GM23248 (cell line): Measurements from ENCODE around the gene TMEM207. TPM values are rescaled to one million over a fixed set of nuclear protein-coding genes. Genes with fewer than 3 reads are reported as not detected.
A peak's percentile ranks its signal among the peaks of the same experiment; 100 is the strongest.
"Not testable (repeated sequence)": the region's sequence is repeated elsewhere in the genome, so short reads cannot be mapped to it uniquely, and the experiment has no call there.

Source experiments
- DNase-seq: peaks from one replicate; pipeline ENCODE4 v3.0.0-alpha.2; 2015
- H2AFZ ChIP-seq: fragments of 200-600 bp; sonication (generic); 2 replicates; pipeline ENCODE4 v1.6.1; 2016; ENCODE audit warnings: antibody characterized with exemption
- H3F3A ChIP-seq: fragments of 200-600 bp; sonication (generic); 2 replicates; pipeline ENCODE4 v1.6.1; 2016; ENCODE audit warnings: mild to moderate bottlenecking, antibody characterized with exemption, mixed run types; ENCODE audit not compliant: insufficient read depth
- H3K27ac ChIP-seq: fragments of 200-600 bp; sonication (generic); 2 replicates; pipeline ENCODE4 v1.5.1; 2016; ENCODE audit warnings: mild to moderate bottlenecking
- H3K27me3 ChIP-seq: fragments of 200-600 bp; sonication (generic); replicated peaks from 2 replicates; pipeline ENCODE4 v1.6.1; 2016; ENCODE audit warnings: mild to moderate bottlenecking; ENCODE audit not compliant: insufficient read depth
- H3K36me3 ChIP-seq: fragments of 200-600 bp; sonication (generic); 2 replicates; pipeline ENCODE4 v1.6.1; 2016; ENCODE audit warnings: low read depth, mild to moderate bottlenecking
- H3K4me1 ChIP-seq: fragments of 200-600 bp; sonication (generic); 2 replicates; pipeline ENCODE4 v1.6.1; 2016; ENCODE audit warnings: mild to moderate bottlenecking; ENCODE audit not compliant: insufficient read depth
- H3K4me2 ChIP-seq: fragments of 200-600 bp; sonication (generic); one replicate; pipeline ENCODE4 v1.6.1; 2016; ENCODE audit warnings: mild to moderate bottlenecking; ENCODE audit not compliant: unreplicated experiment
- H3K4me3 ChIP-seq: fragments of 200-600 bp; sonication (generic); 2 replicates; pipeline ENCODE4 v1.5.1; 2016; ENCODE audit warnings: mild to moderate bottlenecking
- H3K79me2 ChIP-seq: fragments of 200-600 bp; sonication (generic); 2 replicates; pipeline ENCODE4 v1.6.1; 2016; ENCODE audit warnings: mild to moderate bottlenecking; ENCODE audit not compliant: insufficient read depth
- H3K9ac ChIP-seq: fragments of 200-600 bp; sonication (generic); 2 replicates; pipeline ENCODE4 v1.6.1; 2016; ENCODE audit warnings: mild to moderate bottlenecking
- H3K9me2 ChIP-seq: fragments of 200-600 bp; sonication (generic); 2 replicates; pipeline ENCODE4 v1.6.1; 2016; ENCODE audit warnings: mixed run types, mild to moderate bottlenecking, moderate library complexity; ENCODE audit not compliant: insufficient read depth
- H3K9me3 ChIP-seq: fragments of 200-600 bp; sonication (generic); one replicate; pipeline ENCODE4 v1.6.1; 2017; ENCODE audit warnings: low read depth
- H4K20me1 ChIP-seq: fragments of 200-600 bp; sonication (generic); 2 replicates; pipeline ENCODE4 v1.6.0; 2016; ENCODE audit not compliant: insufficient read depth
- EZH2 ChIP-seq: fragments of 200-600 bp; sonication (generic); IDR thresholded peaks from 2 replicates; pipeline ENCODE4 v1.6.1; 2018; ENCODE audit warnings: antibody characterized with exemption, mild to moderate bottlenecking; ENCODE audit not compliant: insufficient read depth, poor library complexity, severe bottlenecking
- EZH2phosphoT487 ChIP-seq: fragments of 200-600 bp; sonication (generic); IDR thresholded peaks from 2 replicates; pipeline ENCODE4 v1.6.1; 2018; ENCODE audit warnings: antibody characterized with exemption, moderate library complexity, mild to moderate bottlenecking, low read depth; ENCODE audit not compliant: insufficient read depth
- WGBS, 2 experiments: methylation state at CpG; one replicate each; pipeline ENCODE4 v1.1.6; 2015 to 2017; ENCODE audit warnings: low lambda C conversion rate in 2 of 2, low coverage in 1 of 2; ENCODE audit errors: missing lambda C conversion rate in 2 of 2; 5-methylcytosine and 5-hydroxymethylcytosine counted together
- in situ Hi-C: fragments of 300-500 bp; cut with MboI; formaldehyde crosslinking; loops from 2 replicates; pipeline ENCODE4 v1.15.0; 2020
- polyA plus RNA-seq: library from polyadenylated mRNA; unstranded; fragments of >200 nt; fragmentation: Nextera tagmentation; extraction: Ambion mirVana; gene quantifications from 2 replicates; pipeline ENCODE4 v1.2.1, GENCODE V29; 2016
- total RNA-seq: library from RNA; depleted of rRNA; stranded (reverse); fragments of >200 nt; shearing (Covaris generic); gene quantifications from 2 replicates; pipeline ENCODE4 v1.2.3, GENCODE V29; 2014

Gene TMEM207
- total and polyA plus RNA-seq, 2 experiments from 2014 or later = not detected

DNA sequence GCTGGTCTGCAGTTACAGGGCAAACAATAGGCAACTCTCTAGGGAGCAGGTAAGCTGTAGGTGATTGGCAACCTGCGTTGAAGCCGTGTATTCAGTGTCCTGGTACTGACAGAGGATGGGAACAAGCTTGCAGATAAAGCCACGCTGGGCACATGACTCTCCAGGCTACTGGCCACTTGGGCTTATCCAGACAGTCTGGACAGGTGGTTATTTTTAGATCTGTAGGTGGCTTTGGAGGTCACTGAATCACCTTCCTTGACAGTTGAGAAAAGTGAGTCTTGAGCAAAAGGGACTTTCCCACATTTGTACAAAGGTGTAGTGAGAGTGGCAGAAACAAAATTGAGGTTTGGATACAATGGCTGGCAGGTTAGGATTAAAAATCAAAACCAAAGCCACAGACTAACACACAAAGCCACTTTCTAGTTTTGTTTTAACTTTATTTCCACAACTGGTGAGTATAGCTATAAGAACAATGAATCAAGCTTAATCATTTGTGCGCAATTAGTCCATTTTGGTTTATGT, 41.9 kb upstream of the TMEM207 start:
- Histone ChIP-seq H3K4me1 (peaks cover 16% of the 10 kb centered on the region), H3K79me2 (no peaks in the 10 kb centered on the region), H3K9me2 (no peaks in the 10 kb centered on the region), H3K9me3 (no peaks in the 10 kb centered on the region), H3K27ac (no peak overlapping the region), H3F3A (peaks cover 15% of the 10 kb centered on the region), H3K27me3 (no peaks in the 10 kb centered on the region), H3K9ac (no peak overlapping the region), H3K4me3 (no peak overlapping the region), H2AFZ (no peak overlapping the region), H4K20me1 (no peaks in the 10 kb centered on the region), H3K36me3 (no peaks in the 10 kb centered on the region), H3K4me2 (no peak overlapping the region)
- no peak for DNase-seq
- in situ Hi-C loops = no loop called here
- TF ChIP-seq EZH2phosphoT487 = no peak
- no peak for TF ChIP-seq EZH2
- 53% methylated on average over 4 of the region's 4 CpGs for WGBS, 2 experiments

- TF ChIP-seq EZH2phosphoT487 (no peak), EZH2 (no peak)
- no peak overlapping the region for H3K4me3 ChIP-seq
- H3K9me2 ChIP-seq = no peaks in the 10 kb centered on the region
- H3K4me2 ChIP-seq = no peak overlapping the region
- H4K20me1 ChIP-seq = no peaks in the 10 kb centered on the region
- in situ Hi-C loops = no loop called here
- no peaks in the 10 kb centered on the region for H3K79me2 ChIP-seq
- no peak for DNase-seq
- no peak overlapping the region for H3K9ac ChIP-seq
- H3K4me1 ChIP-seq = no peaks in the 10 kb centered on the region
- H3F3A ChIP-seq = no peaks in the 10 kb centered on the region
- no peaks in the 10 kb centered on the region for H3K36me3 ChIP-seq
- H3K27me3 ChIP-seq = no peaks in the 10 kb centered on the region
- no peaks in the 10 kb centered on the region for H3K9me3 ChIP-seq
- H3K27ac ChIP-seq = no peak overlapping the region
- H2AFZ ChIP-seq = no peak overlapping the region
- 43 to 48% methylated on average over 4 of the region's 4 CpGs for WGBS, 2 experiments
Measured at GRCh38 chr3:190486908-190487607, 37.4 kb upstream of the TMEM207 start.

GRCh38 chr3:190486533-190486864, 36.8 kb upstream of the TMEM207 start:
- Histone ChIP-seq H2AFZ (no peak overlapping the region), H3K4me3 (no peak overlapping the region), H3K9ac (no peak overlapping the region), H3K27me3 (no peaks in the 10 kb centered on the region), H3K27ac (no peak overlapping the region), H3K36me3 (no peaks in the 10 kb centered on the region), H3K9me2 (no peaks in the 10 kb centered on the region), H4K20me1 (no peaks in the 10 kb centered on the region), H3F3A (no peaks in the 10 kb centered on the region), H3K9me3 (no peaks in the 10 kb centered on the region), H3K4me2 (no peak overlapping the region), H3K4me1 (no peaks in the 10 kb centered on the region), H3K79me2 (no peaks in the 10 kb centered on the region)
- DNase-seq = no peak
- no peak for TF ChIP-seq EZH2
- no peak for TF ChIP-seq EZH2phosphoT487
- 50 to 62% methylated on average over 1 of the region's 1 CpG for WGBS, 2 experiments
- in situ Hi-C loops = no loop called here

DNA sequence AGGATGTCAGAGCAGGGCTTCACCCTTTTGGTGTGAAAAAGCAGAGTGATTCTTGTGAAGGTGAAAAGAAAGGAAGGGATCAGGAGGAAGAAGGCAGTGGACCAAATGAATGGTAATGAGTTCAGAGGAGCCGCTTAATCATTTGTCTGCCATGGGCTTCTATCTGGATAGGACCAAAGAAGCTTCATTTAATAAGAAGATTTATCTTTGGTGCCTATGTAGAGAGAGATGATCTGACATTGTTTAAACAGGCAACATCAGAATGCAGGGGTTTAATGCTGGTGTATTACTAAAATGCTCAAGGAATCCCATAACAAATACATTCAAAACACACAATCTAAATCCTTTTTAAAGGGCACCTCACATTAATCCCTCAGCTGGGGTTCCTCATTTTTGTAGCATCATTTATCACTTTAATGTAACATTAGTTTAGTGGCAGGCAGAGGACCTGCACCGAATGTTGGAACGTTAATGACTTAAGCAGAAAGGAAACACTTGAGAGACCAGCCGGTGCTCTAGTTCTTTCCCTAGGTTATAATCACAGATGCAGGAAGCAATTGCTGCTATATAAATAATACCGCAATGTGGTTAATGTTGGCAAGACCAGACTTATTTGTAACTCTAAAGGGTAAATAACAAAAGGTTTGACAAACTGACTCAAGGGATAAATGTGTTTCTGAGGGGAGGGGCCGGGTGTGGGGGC, 36.3 kb upstream of the TMEM207 start:
- H3K27me3 ChIP-seq = no peaks in the 10 kb centered on the region
- DNase-seq = no peak
- no peaks in the 10 kb centered on the region for H3K9me3 ChIP-seq
- TF ChIP-seq EZH2 (no peak), EZH2phosphoT487 (no peak)
- no peaks in the 10 kb centered on the region for H3F3A ChIP-seq
- no peaks in the 10 kb centered on the region for H3K79me2 ChIP-seq
- H3K27ac ChIP-seq = no peak overlapping the region
- in situ Hi-C loops = no loop called here
- H4K20me1 ChIP-seq = no peaks in the 10 kb centered on the region
- no peak overlapping the region for H3K4me2 ChIP-seq
- H3K36me3 ChIP-seq = no peaks in the 10 kb centered on the region
- no peaks in the 10 kb centered on the region for H3K9me2 ChIP-seq
- H2AFZ ChIP-seq = no peak overlapping the region
- WGBS, 2 experiments = 63 to 65% methylated on average over 6 of the region's 6 CpGs
- no peaks in the 10 kb centered on the region for H3K4me1 ChIP-seq
- no peak overlapping the region for H3K9ac ChIP-seq
- no peak overlapping the region for H3K4me3 ChIP-seq

- no peaks in the 10 kb centered on the region for H3F3A ChIP-seq
- H3K27me3 ChIP-seq = no peaks in the 10 kb centered on the region
- H3K36me3 ChIP-seq = no peaks in the 10 kb centered on the region
- H3K79me2 ChIP-seq = no peaks in the 10 kb centered on the region
- in situ Hi-C loops = no loop called here
- no peak overlapping the region for H3K4me2 ChIP-seq
- H3K9me2 ChIP-seq = no peaks in the 10 kb centered on the region
- no peak overlapping the region for H3K4me3 ChIP-seq
- TF ChIP-seq EZH2 = no peak
- no peak for TF ChIP-seq EZH2phosphoT487
- no peak overlapping the region for H2AFZ ChIP-seq
- WGBS, 2 experiments = 80 to 86% methylated on average over 2 of the region's 2 CpGs
- H3K9me3 ChIP-seq = no peaks in the 10 kb centered on the region
- no peak overlapping the region for H3K27ac ChIP-seq
- no peaks in the 10 kb centered on the region for H3K4me1 ChIP-seq
- H3K9ac ChIP-seq = no peak overlapping the region
- H4K20me1 ChIP-seq = no peaks in the 10 kb centered on the region
- peak; percentile 22 for DNase-seq
Measured at GRCh38 chr3:190481779-190482178, 32.1 kb upstream of the TMEM207 start.

DNA sequence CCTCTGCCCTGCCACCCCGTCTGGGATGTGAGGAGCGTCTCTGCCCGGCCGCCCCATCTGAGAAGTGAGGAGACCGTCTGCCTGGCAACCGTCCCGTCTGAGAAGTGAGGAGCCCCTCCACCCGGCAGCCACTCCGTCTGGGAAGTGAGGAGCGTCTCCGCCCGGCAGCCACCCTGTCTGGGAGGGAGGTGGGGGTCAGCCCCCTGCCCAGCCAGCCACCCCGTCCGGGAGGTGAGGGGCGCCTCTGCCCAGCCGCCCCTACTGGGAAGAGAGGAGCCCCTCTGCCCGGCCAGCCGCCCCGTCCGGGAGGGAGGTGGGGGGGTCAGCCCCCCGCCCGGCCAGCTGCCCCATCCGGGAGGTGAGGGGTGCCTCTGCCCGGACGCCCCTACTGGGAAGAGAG, 23.6 kb upstream of the TMEM207 start:
- H3K9me3 ChIP-seq, H3K27me3 ChIP-seq, H3K27ac ChIP-seq, H3K4me3 ChIP-seq, H3F3A ChIP-seq, DNase-seq, H2AFZ ChIP-seq, in situ Hi-C loops, H3K79me2 ChIP-seq, H3K36me3 ChIP-seq, H4K20me1 ChIP-seq, H3K9ac ChIP-seq, H3K9me2 ChIP-seq, H3K4me2 ChIP-seq, H3K4me1 ChIP-seq: not testable (repeated sequence)
- 86 to 92% methylated on average over 7 to 25 of the region's 25 CpGs for WGBS, 2 experiments
